Measurements from ENCODE around the gene PIM1.

DNA sequence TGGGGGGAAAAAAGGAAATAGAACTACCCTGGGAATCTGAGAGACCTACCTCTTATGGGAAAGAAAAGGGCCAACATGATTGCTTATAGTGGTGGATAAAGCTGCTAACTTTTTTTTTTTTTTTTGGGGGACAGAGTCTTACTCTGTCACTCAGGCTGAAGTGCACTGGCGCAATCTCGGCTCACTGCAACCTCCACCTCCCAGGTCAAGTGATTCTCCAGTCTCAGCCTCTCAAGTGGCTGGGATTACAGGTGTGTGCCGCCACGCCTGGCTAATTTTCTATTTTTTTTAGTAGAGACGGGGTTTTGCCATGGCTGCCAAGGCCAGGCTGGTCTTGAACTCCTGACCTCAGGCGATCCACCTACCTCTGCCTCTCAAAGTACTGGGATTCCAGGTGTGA, 48.1 kb downstream of the PIM1 start:
- TF ChIP-seq CTCF (IDR thresholded peaks at IDR 0.05; ENCODE audit: insufficient read depth, low read length) (no peak), POLR2AphosphoS5 (IDR thresholded peaks at IDR 0.05; ENCODE audit: low read depth) (no peak)

Data from HL-60 (cell line).